GM18520 (cell line): Measurements from ENCODE around the gene CDKN1A.
A peak's percentile ranks its signal among the peaks of the same experiment; 100 is the strongest.
"Not testable (repeated sequence)": the region's sequence is repeated elsewhere in the genome, so short reads cannot be mapped to it uniquely, and the experiment has no call there.

ENCODE experiments used
- ATAC-seq: cut with Tn5 transposase; IDR thresholded peaks from one replicate; pipeline ENCODE4 v1.9.1; 2021; ENCODE audit not compliant: unreplicated experiment

CDKN1A gene

GRCh38 chr6:36678488-36679042 lies at the start of gene CDKN1A:
Gene CDKN1A, plus strand, starts transcription at chr6:36678714. Its CDS starts 5,388 bp downstream, at chr6:36684102.
- peak; percentile 33 for ATAC-seq

- ATAC-seq, result no peak
These were observed 48.7 kb upstream of the CDKN1A start for GRCh38 chr6:36629784-36630183.

- no peak for ATAC-seq
These were observed 47.0 kb upstream of the CDKN1A start for GRCh38 chr6:36631326-36632011.

GRCh38 chr6:36633370-36633769 lies 45.1 kb upstream of the CDKN1A start:
- ATAC-seq, result no peak

- no peak for ATAC-seq
These were observed 44.6 kb upstream of the CDKN1A start for GRCh38 chr6:36633915-36634314.

- ATAC-seq, result no peak
These were observed 44.0 kb upstream of the CDKN1A start for GRCh38 chr6:36634317-36635108.

- ATAC-seq, result no peak
These were observed 42.2 kb upstream of the CDKN1A start for GRCh38 chr6:36636283-36636682.

- ATAC-seq, result no peak
These were observed 41.7 kb upstream of the CDKN1A start for GRCh38 chr6:36636687-36637418.

- ATAC-seq, result no peak
These were observed 39.9 kb upstream of the CDKN1A start for GRCh38 chr6:36638579-36638978.

GRCh38 chr6:36639171-36639808 lies 39.2 kb upstream of the CDKN1A start:
- no peak for ATAC-seq

GRCh38 chr6:36641543-36641942 lies 37.0 kb upstream of the CDKN1A start:
- ATAC-seq, result no peak

- no peak for ATAC-seq
These were observed 35.3 kb upstream of the CDKN1A start for GRCh38 chr6:36642913-36643817.

GRCh38 chr6:36643977-36644376 lies 34.5 kb upstream of the CDKN1A start:
- no peak for ATAC-seq

- ATAC-seq, result no peak
These were observed 29.4 kb upstream of the CDKN1A start for GRCh38 chr6:36649086-36649485.

- ATAC-seq, result no peak
These were observed 28.6 kb upstream of the CDKN1A start for GRCh38 chr6:36649701-36650484.

- peak; percentile 50 for ATAC-seq
These were observed 27.6 kb upstream of the CDKN1A start for GRCh38 chr6:36650848-36651478.

GRCh38 chr6:36651659-36652379 lies 26.7 kb upstream of the CDKN1A start:
- no peak for ATAC-seq

- ATAC-seq, result not testable (repeated sequence)
These were observed 24.0 kb upstream of the CDKN1A start for GRCh38 chr6:36654469-36654868.
